T-helper 1 cell treated with Interleukin-12 subunit alpha and Interleukin-12 subunit beta and Interleukin-4 antibody, amounts not matched to agents 30 ng/mL and 1 ng/mL, for 36 hours (primary cell): ENCODE data around the gene SSX1. TPM values are rescaled to one million over a fixed set of nuclear protein-coding genes. Genes with fewer than 3 reads are reported as not detected.
"Not testable (repeated sequence)": the region's sequence is repeated elsewhere in the genome, so short reads cannot be mapped to it uniquely, and the experiment has no call there.

Experiments used
- intact Hi-C: fragments of 100-400 bp; cut with micrococcal nuclease; formaldehyde crosslinking; loops from one replicate; pipeline ENCODE4 v1.15.1; 2024
- total RNA-seq: library from RNA; stranded (reverse); gene quantifications from 2 replicates; pipeline ENCODE4 v1.2.3, GENCODE V29; 2022

SSX1 gene
- not detected in 2 replicates for total RNA-seq

- intact Hi-C loops = not testable (repeated sequence)
Measured at GRCh38 chrX:48255062-48255796, at the start of gene SSX1. Gene SSX1, plus strand, starts transcription at chrX:48255392. Its CDS starts 1,850 bp downstream, at chrX:48257242.

GRCh38 chrX:48214341-48214740, 40.9 kb upstream of the SSX1 start:
- intact Hi-C loops = not testable (repeated sequence)

GRCh38 chrX:48224196-48224595, 31.0 kb upstream of the SSX1 start:
- intact Hi-C loops = not testable (repeated sequence)

- intact Hi-C loops = not testable (repeated sequence)
Measured at GRCh38 chrX:48252945-48253344, 2.2 kb upstream of the SSX1 start.

GRCh38 chrX:48274365-48274764, 19.2 kb downstream of the SSX1 start:
- intact Hi-C loops = not testable (repeated sequence)

- intact Hi-C loops = no loop called here
Measured at GRCh38 chrX:48278958-48279357, 23.8 kb downstream of the SSX1 start.

- intact Hi-C loops = not testable (repeated sequence)
Measured at GRCh38 chrX:48280729-48281128, 25.5 kb downstream of the SSX1 start.

GRCh38 chrX:48306175-48306574, 51.0 kb downstream of the SSX1 start:
- intact Hi-C loops = no loop called here

GRCh38 chrX:48313996-48314395, 58.8 kb downstream of the SSX1 start:
- intact Hi-C loops = not testable (repeated sequence)

Other genes with a start within 250 kb of the SSX1 start
- not detected in 2 replicates for gene SPACA5, start 248.4 kb upstream of the SSX1 start, total RNA-seq
- 0.44 and 0.54 TPM in 2 replicates for gene ZNF630, start 183.8 kb upstream of the SSX1 start, total RNA-seq
- not detected in 2 replicates for gene SPACA5B, start 124.8 kb upstream of the SSX1 start, total RNA-seq
- not detected in 2 replicates for gene SSX5, start 58.6 kb upstream of the SSX1 start, total RNA-seq
- gene SSX3, start 101.3 kb downstream of the SSX1 start, total RNA-seq = not detected in 2 replicates
- gene SSX4, start 128.1 kb downstream of the SSX1 start, total RNA-seq = not detected in 2 replicates
- gene SSX4B, start 156.6 kb downstream of the SSX1 start, total RNA-seq = not detected in 2 replicates
- 73.9 and 93.1 TPM in 2 replicates for gene SLC38A5, start 214.9 kb downstream of the SSX1 start, total RNA-seq
- gene FTSJ1, start 220.8 kb downstream of the SSX1 start, total RNA-seq = 66.3 and 70.4 TPM in 2 replicates